ENCODE results near the gene KDELR3.
"Not testable (repeated sequence)": the region's sequence is repeated elsewhere in the genome, so short reads cannot be mapped to it uniquely, and the experiment has no call there.

The KDELR3 gene

GRCh38 chr22:38456841-38457699 lies 10.8 kb upstream of the KDELR3 start:
- no peak for DNase-seq

- no peak for DNase-seq
Observed at GRCh38 chr22:38460426-38460840, 7.5 kb upstream of the KDELR3 start.

- no peak for DNase-seq
Observed at GRCh38 chr22:38461057-38461413, 6.9 kb upstream of the KDELR3 start.

GRCh38 chr22:38461414-38462081 lies 6.3 kb upstream of the KDELR3 start:
- DNase-seq: peak; percentile 81

- no peak for DNase-seq
Observed at GRCh38 chr22:38462960-38463784, 4.7 kb upstream of the KDELR3 start.

GRCh38 chr22:38464992-38465672 lies 2.8 kb upstream of the KDELR3 start:
- DNase-seq: no peak

- peak; percentile 74 for DNase-seq
Observed at GRCh38 chr22:38465673-38466490, 2.0 kb upstream of the KDELR3 start.

- no peak for DNase-seq
Observed at GRCh38 chr22:38467438-38467903, 425 bp upstream of the KDELR3 start.

GRCh38 chr22:38468443-38469305 lies 778 bp downstream of the KDELR3 start:
- DNase-seq: peak; percentile 50

GRCh38 chr22:38469306-38469781 lies 1.4 kb downstream of the KDELR3 start:
- DNase-seq: no peak

GRCh38 chr22:38470179-38470578 lies 2.3 kb downstream of the KDELR3 start:
- DNase-seq: not testable (repeated sequence)

- no peak for DNase-seq
Observed at GRCh38 chr22:38471237-38471636, 3.3 kb downstream of the KDELR3 start.

GRCh38 chr22:38474003-38474607 lies 6.2 kb downstream of the KDELR3 start:
- no peak for DNase-seq

- no peak for DNase-seq
Observed at GRCh38 chr22:38477585-38477984, 9.7 kb downstream of the KDELR3 start.

GRCh38 chr22:38479096-38479837 lies 11.4 kb downstream of the KDELR3 start:
- DNase-seq: no peak

- no peak for DNase-seq
Observed at GRCh38 chr22:38481162-38481870, 13.4 kb downstream of the KDELR3 start.

- no peak for DNase-seq
Observed at GRCh38 chr22:38481871-38482332, 14.0 kb downstream of the KDELR3 start.

- no peak for DNase-seq
Observed at GRCh38 chr22:38482662-38483308, 14.9 kb downstream of the KDELR3 start.

All from fibroblast of skin of right biceps (primary cell).